H9 (cell line): ENCODE results near the gene FBXO17. TPM values are rescaled to one million over a fixed set of nuclear protein-coding genes. Genes with fewer than 3 reads are reported as not detected.
A peak's percentile ranks its signal among the peaks of the same experiment; 100 is the strongest.

Experiments used
- DNase-seq: peaks from one replicate; pipeline ENCODE4 v3.0.0-alpha.2; 2017
- H2AFZ ChIP-seq: one replicate; pipeline ENCODE4 v1.6.1; 2013; ENCODE audit warnings: mild to moderate bottlenecking, low read length, control low read depth, moderate library complexity
- H2AK5ac ChIP-seq: 2 replicates; pipeline ENCODE4 v1.6.1; 2013; ENCODE audit warnings: low read length, control low read depth, mixed read lengths; ENCODE audit not compliant: insufficient read length
- H2BK120ac ChIP-seq: one replicate; pipeline ENCODE4 v1.6.1; 2013; ENCODE audit warnings: low read depth, mild to moderate bottlenecking, low read length, control low read depth, inconsistent platforms; ENCODE audit not compliant: poor library complexity, severe bottlenecking
- H2BK12ac ChIP-seq: 2 replicates; pipeline ENCODE4 v1.6.1; 2013; ENCODE audit warnings: low read length, control low read depth, mixed read lengths, low read depth; ENCODE audit not compliant: insufficient read length
- H2BK15ac ChIP-seq: 2 replicates; pipeline ENCODE4 v1.6.1; 2013; ENCODE audit warnings: low read depth, low read length, control low read depth
- H2BK20ac ChIP-seq: one replicate; pipeline ENCODE4 v1.6.1; 2013; ENCODE audit warnings: low read depth, mild to moderate bottlenecking, low read length, control low read depth, inconsistent platforms; ENCODE audit not compliant: poor library complexity, severe bottlenecking
- H2BK5ac ChIP-seq: 2 replicates; pipeline ENCODE4 v1.6.1; 2013; ENCODE audit warnings: low read length, control low read depth, mixed read lengths; ENCODE audit not compliant: insufficient read length
- H3K14ac ChIP-seq: 2 replicates; pipeline ENCODE4 v1.6.1; 2013; ENCODE audit warnings: low read length, control low read depth; ENCODE audit not compliant: insufficient read depth
- H3K18ac ChIP-seq: 2 replicates; pipeline ENCODE4 v1.6.1; 2013; ENCODE audit warnings: low read depth, mild to moderate bottlenecking, mixed read lengths, low read length, control low read depth; ENCODE audit not compliant: insufficient read length
- H3K23ac ChIP-seq: 2 replicates; pipeline ENCODE4 v1.6.1; 2013; ENCODE audit warnings: low read length, control low read depth, mixed read lengths, low read depth; ENCODE audit not compliant: insufficient read length
- H3K23me2 ChIP-seq: 2 replicates; pipeline ENCODE4 v1.6.1; 2013; ENCODE audit warnings: low read depth, mild to moderate bottlenecking, mixed read lengths, low read length, control low read depth; ENCODE audit not compliant: insufficient read length, poor library complexity, severe bottlenecking
- H3K27ac ChIP-seq: 2 replicates; pipeline ENCODE4 v1.5.1; 2013; ENCODE audit warnings: low read length, control low read depth, mixed read lengths, low read depth; ENCODE audit not compliant: insufficient read length
- H3K27me3 ChIP-seq: 2 replicates; pipeline ENCODE4 v1.6.1; 2013; ENCODE audit warnings: low read length, control low read depth, inconsistent platforms; ENCODE audit not compliant: insufficient read depth
- H3K4ac ChIP-seq: 2 replicates; pipeline ENCODE4 v1.6.1; 2013; ENCODE audit warnings: low read depth, mild to moderate bottlenecking, control low read depth, inconsistent platforms, low read length, moderate library complexity
- H3K4me1 ChIP-seq: 2 replicates; pipeline ENCODE4 v1.6.1; 2013; ENCODE audit warnings: low read length, control low read depth, inconsistent platforms; ENCODE audit not compliant: insufficient read depth
- H3K4me2 ChIP-seq: 2 replicates; pipeline ENCODE4 v1.6.1; 2013; ENCODE audit warnings: low read length, control low read depth, mixed read lengths; ENCODE audit not compliant: insufficient read length, insufficient read depth
- H3K56ac ChIP-seq: 2 replicates; pipeline ENCODE4 v1.6.1; 2013; ENCODE audit warnings: low read depth, mild to moderate bottlenecking, mixed read lengths, low read length, control low read depth; ENCODE audit not compliant: insufficient read length
- H3K79me1 ChIP-seq: 2 replicates; pipeline ENCODE4 v1.6.1; 2013; ENCODE audit warnings: low read depth, mild to moderate bottlenecking, moderate library complexity, low read length, control low read depth, inconsistent platforms; ENCODE audit not compliant: insufficient read depth, poor library complexity, severe bottlenecking
- H3K79me2 ChIP-seq: 2 replicates; pipeline ENCODE4 v1.6.1; 2013; ENCODE audit warnings: low read length, control low read depth, inconsistent platforms; ENCODE audit not compliant: insufficient read depth
- H3K9ac ChIP-seq: 2 replicates; pipeline ENCODE4 v1.6.1; 2013; ENCODE audit warnings: low read length, control low read depth, mixed read lengths; ENCODE audit not compliant: insufficient read length; ENCODE audit errors: extremely low read depth
- H3K9me3 ChIP-seq: one replicate; pipeline ENCODE4 v1.6.1; 2013; ENCODE audit warnings: low read depth, low read length, inconsistent platforms; ENCODE audit not compliant: control insufficient read depth
- H3T11ph ChIP-seq: one replicate; pipeline ENCODE4 v1.6.1; 2013; ENCODE audit warnings: mild to moderate bottlenecking, low read length, control low read depth, inconsistent platforms
- H4K20me1 ChIP-seq: one replicate; pipeline ENCODE4 v1.6.1; 2013; ENCODE audit not compliant: control insufficient read depth, insufficient read length, insufficient read depth
- H4K5ac ChIP-seq: 2 replicates; pipeline ENCODE4 v1.6.1; 2013; ENCODE audit warnings: low read depth, mild to moderate bottlenecking, mixed read lengths, low read length, control low read depth; ENCODE audit not compliant: insufficient read length
- H4K8ac ChIP-seq: replicated peaks from 2 replicates; pipeline ENCODE4 v1.6.1; 2013; ENCODE audit warnings: low read length, control low read depth, mixed read lengths, low read depth; ENCODE audit not compliant: insufficient read length
- H4K91ac ChIP-seq: 2 replicates; pipeline ENCODE4 v1.6.1; 2013; ENCODE audit warnings: low read depth, mild to moderate bottlenecking, moderate library complexity, mixed read lengths, low read length, control low read depth; ENCODE audit not compliant: insufficient read length
- H3K27ac Mint-ChIP-seq, 3 experiments: 2 replicates in 2 of 3; 3 replicates in 1 of 3; pipeline ENCODE4 v1.8.0; 2020 to 2021; ENCODE audit warnings: mixed read lengths in 3 of 3, mild to moderate bottlenecking in 1 of 3, moderate library complexity in 1 of 3
- H3K27me3 Mint-ChIP-seq: 2 replicates; pipeline ENCODE4 v1.8.0; 2021; ENCODE audit warnings: low read depth, mild to moderate bottlenecking, moderate library complexity, mixed read lengths
- H3K36me3 Mint-ChIP-seq, 3 experiments: 2 replicates in 2 of 3; 3 replicates in 1 of 3; pipeline ENCODE4 v1.8.0; 2020 to 2021; ENCODE audit warnings: low read depth in 3 of 3, mixed read lengths in 3 of 3; ENCODE audit not compliant: insufficient read depth in 1 of 3
- H3K4me1 Mint-ChIP-seq, 2 experiments: 2 replicates each; pipeline ENCODE4 v1.8.0; 2020; ENCODE audit warnings: mixed read lengths in 2 of 2
- H3K4me3 Mint-ChIP-seq, 2 experiments: 2 replicates in 1 of 2; 3 replicates in 1 of 2; pipeline ENCODE4 v1.8.0; 2020 to 2021; ENCODE audit warnings: mild to moderate bottlenecking in 2 of 2, mixed read lengths in 2 of 2, moderate library complexity in 1 of 2
- H3K9me3 Mint-ChIP-seq, 2 experiments: 2 replicates in 1 of 2; 3 replicates in 1 of 2; pipeline ENCODE4 v1.8.0; 2020; ENCODE audit warnings: mild to moderate bottlenecking in 2 of 2, mixed read lengths in 2 of 2, moderate library complexity in 1 of 2
- CTCF ChIP-seq: fragments of 200-600 bp; sonication (generic); conservative IDR thresholded peaks from 3 replicates; pipeline ENCODE4 v1.8.0; 2021; ENCODE audit warnings: antibody characterized with exemption, mild to moderate bottlenecking
- WGBS: extraction: QIAGEN DNeasy Blood & Tissue Kit; methylation state at CpG from one replicate; pipeline ENCODE4 v1.1.7; 2013; ENCODE audit warnings: missing lambda C conversion rate, low lambda C conversion rate, mixed read lengths; ENCODE audit not compliant: insufficient read length; ENCODE audit errors: extremely low coverage; 5-methylcytosine and 5-hydroxymethylcytosine counted together
- long read RNA-seq: library from polyadenylated mRNA; unstranded; transcript quantifications from one replicate; pipeline ENCODE4 v2.0.0, GENCODE V29; 2020
- total RNA-seq: library from RNA; stranded (reverse); gene quantifications from 2 replicates; pipeline ENCODE4 v1.2.1, GENCODE V29; 2021

The FBXO17 gene, protein sequence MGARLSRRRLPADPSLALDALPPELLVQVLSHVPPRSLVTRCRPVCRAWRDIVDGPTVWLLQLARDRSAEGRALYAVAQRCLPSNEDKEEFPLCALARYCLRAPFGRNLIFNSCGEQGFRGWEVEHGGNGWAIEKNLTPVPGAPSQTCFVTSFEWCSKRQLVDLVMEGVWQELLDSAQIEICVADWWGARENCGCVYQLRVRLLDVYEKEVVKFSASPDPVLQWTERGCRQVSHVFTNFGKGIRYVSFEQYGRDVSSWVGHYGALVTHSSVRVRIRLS
- 25.5 and 25.9 TPM in 2 replicates for total RNA-seq
- long read RNA-seq, transcript FBXO17-201 (6 exons, 2,386 nt): major isoform, 63 of 90 reads
- long read RNA-seq, partial matches to known transcripts: 9 of 90 reads
- long read RNA-seq, other reads (novel, unspliced or antisense): 16 of 90 reads

DNA sequence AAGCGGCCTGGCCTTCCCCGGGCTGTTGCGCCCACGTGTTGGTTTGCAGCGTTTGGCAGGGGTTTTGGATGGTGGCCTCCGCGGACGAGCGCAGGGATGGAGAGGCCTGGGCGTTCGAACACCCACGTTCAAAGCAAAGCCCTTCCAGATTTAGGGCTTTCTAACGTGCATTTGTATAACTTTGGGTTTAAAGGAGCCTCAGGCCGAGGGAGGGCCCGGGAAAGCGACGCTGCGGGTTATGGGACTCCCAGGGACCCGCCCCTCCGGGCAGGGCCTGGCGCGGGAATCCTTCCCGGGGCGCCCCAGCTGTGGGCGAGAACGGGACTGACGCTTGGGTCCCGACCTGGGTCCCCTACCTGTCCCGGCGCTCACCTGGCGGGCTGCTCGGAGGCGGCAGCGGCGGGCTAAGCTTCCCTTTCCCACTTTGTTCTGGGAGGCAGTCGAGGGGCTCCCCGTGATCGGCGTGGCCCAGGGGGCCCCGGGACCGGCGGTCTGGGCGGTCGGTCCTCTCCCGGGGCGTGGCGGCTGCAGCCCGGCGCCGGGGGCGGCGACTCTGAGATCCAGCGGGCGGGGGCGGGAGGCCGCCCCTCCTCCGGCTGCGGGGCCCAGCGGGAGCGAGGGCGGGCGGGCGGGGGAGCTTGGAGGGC, at the start of gene FBXO17:
Gene FBXO17 (minus strand): TSS at position 529 of the 647 bp plus-strand sequence. CDS start 25,423 bp downstream, outside the sequence.
- peaks cover 13% of the 10 kb centered on the region for H3K23me2 ChIP-seq
- peak within 1 kb of the TSS; percentile 57 for H3K18ac ChIP-seq
- no peak within 1 kb of the TSS for H3K56ac ChIP-seq
- peak; percentile 67 for DNase-seq
- H3K9me3 ChIP-seq: no peaks in the 10 kb centered on the region
- H2BK120ac ChIP-seq: no peak within 1 kb of the TSS
- Mint-ChIP-seq H3K4me1 (peaks cover 14 to 19% of the 10 kb centered on the region in 2 experiments), H3K27ac (peak within 1 kb of the TSS; percentile 93 to 95 (median 95)), H3K4me3 (peak within 1 kb of the TSS; percentile 88 to 95), H3K27me3 (peaks cover 3% of the 10 kb centered on the region), H3K9me3 (peaks cover 5 to 6% of the 10 kb centered on the region in 2 experiments), H3K36me3 (peaks cover 6 to 18% (median 12%) of the 10 kb centered on the region in 3 experiments)
- H4K5ac ChIP-seq: no peak within 1 kb of the TSS
- H4K91ac ChIP-seq: no peak within 1 kb of the TSS
- H2AK5ac ChIP-seq: no peak within 1 kb of the TSS
- H4K8ac ChIP-seq: no peak within 1 kb of the TSS
- H3K23ac ChIP-seq: no peak within 1 kb of the TSS
- WGBS: no CpG with 5 or more reads among the region's 63 CpGs
- no peak within 1 kb of the TSS for H2BK12ac ChIP-seq
- H3K27me3 ChIP-seq: no peaks in the 10 kb centered on the region
- no peak within 1 kb of the TSS for H3K27ac ChIP-seq
- H2BK15ac ChIP-seq: no peak within 1 kb of the TSS
- no peaks in the 10 kb centered on the region for H3K79me2 ChIP-seq
- no peaks in the 10 kb centered on the region for H4K20me1 ChIP-seq
- no peak within 1 kb of the TSS for H2BK5ac ChIP-seq
- H3K79me1 ChIP-seq: no peaks in the 10 kb centered on the region
- no peaks in the 10 kb centered on the region for H3K4me1 ChIP-seq
- H3T11ph ChIP-seq: no peak within 1 kb of the TSS
- peak within 1 kb of the TSS; percentile 76; the same call in 1 of the 2 replicates for H3K14ac ChIP-seq
- peak within 1 kb of the TSS; percentile 73 for H3K9ac ChIP-seq
- H3K4ac ChIP-seq: no peak within 1 kb of the TSS
- TF ChIP-seq CTCF: no peak
- no peak within 1 kb of the TSS for H2BK20ac ChIP-seq
- H3K4me2 ChIP-seq: peak within 1 kb of the TSS; percentile 66
- no peak within 1 kb of the TSS for H2AFZ ChIP-seq
